Spleen (tissue), 7 donors: ENCODE data around the gene TCEAL3.

Experiments
- CTCF ChIP-seq, 11 experiments: fragments of 200-600 bp in 7 of 11; fragments of 450-650 bp in 4 of 11; sonication (generic) in 4 of 11; IDR thresholded peaks in 8 of 11; conservative IDR thresholded peaks in 3 of 11; 1 replicate in 7 of 11; 2 replicates in 4 of 11; pipeline versions ENCODE4 v1.4.0 to v1.8.0; 2016 to 2021; ENCODE audit warnings: antibody characterized with exemption in 11 of 11, inconsistent platforms in 4 of 11, mild to moderate bottlenecking in 1 of 11
- POLR2A ChIP-seq, 3 donors: fragments of 450-650 bp; IDR thresholded peaks; one replicate each; pipeline ENCODE4 v1.5.1; 2017; ENCODE audit warnings: antibody characterized with exemption in 3 of 3, mild to moderate bottlenecking in 1 of 3
- POLR2AphosphoS5 ChIP-seq, 3 donors: sonication (generic); formaldehyde crosslinking; IDR thresholded peaks; one replicate each; pipeline ENCODE4 v1.5.1; 2017; ENCODE audit warnings: antibody characterized with exemption in 3 of 3
- donor health status: DM: no; HTN: no; CAD: no; lungs with moderate emphysema.
- donor health status: DM: no; HTN: no; CAD: no.
- donor health status: DM: no; HTN: no; CAD: no.

GRCh38 chrX:103562801-103563200, 45.0 kb upstream of the TCEAL3 start:
- no peak for TF ChIP-seq POLR2A (IDR thresholded peaks at IDR 0.05)
- no peak for TF ChIP-seq CTCF (IDR thresholded peaks at IDR 0.05 in 8 of 11, conservative IDR thresholded peaks at IDR 0.05 in 3 of 11)
- TF ChIP-seq POLR2AphosphoS5 (IDR thresholded peaks at IDR 0.05): no peak
